ENCODE results near the gene FOXP1. TPM values are rescaled to one million over a fixed set of nuclear protein-coding genes. Genes with fewer than 3 reads are reported as not detected.
A peak's percentile ranks its signal among the peaks of the same experiment; 100 is the strongest.

The FOXP1 gene
- total RNA-seq, 4 donors from 2014 or later: 86.4 to 107 (median 93.8) TPM

- peaks cover 0 to 69% (median 30%) of the 10 kb centered on the region in 4 donors for H3K4me1 ChIP-seq
- no peaks in the 10 kb centered on the region for H3K27me3 ChIP-seq
- peak overlapping the region in 2 of 4 donors; percentile 45 to 67 for H3K27ac ChIP-seq
- no peak for TF ChIP-seq EP300 (IDR thresholded peaks at IDR 0.05)
- H3K4me3 ChIP-seq: no peak overlapping the region
- H3K36me3 ChIP-seq: no peaks in the 10 kb centered on the region
- no peak for DNase-seq (ENCODE audit: low spot score in 2 of 2)
- WGBS, 2 donors: 60 to 61% methylated on average over 6 of the region's 6 CpGs
- no peaks in the 10 kb centered on the region for H3K9me3 ChIP-seq
Measured at GRCh38 chr3:71067977-71068654, 515.4 kb downstream of the FOXP1 start.

- H3K4me1 ChIP-seq: peaks cover 0 to 69% (median 34%) of the 10 kb centered on the region in 4 donors
- H3K27ac ChIP-seq: peak overlapping the region in 3 of 4 donors; percentile 90 to 96 (median 95)
Measured at GRCh38 chr3:71066849-71067261, 516.7 kb downstream of the FOXP1 start.

DNA sequence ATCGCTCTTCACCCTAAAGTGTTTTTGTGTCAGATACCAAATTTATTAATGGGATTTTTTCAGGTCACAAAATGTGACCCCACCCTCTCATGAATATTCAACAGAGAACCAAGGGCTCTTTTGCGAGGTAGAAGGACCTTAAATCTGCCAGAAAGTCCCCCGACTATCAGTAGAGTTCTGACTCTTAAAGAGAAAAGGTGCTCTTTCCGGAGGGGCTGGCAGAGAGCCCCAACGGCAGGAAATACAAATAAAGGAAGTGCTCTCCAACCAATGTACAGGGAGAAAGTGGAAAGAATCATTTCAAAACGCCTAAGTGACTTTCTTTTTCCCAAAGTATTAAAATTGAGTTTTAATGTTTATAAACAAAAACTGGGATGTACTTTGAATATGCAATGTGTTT is 517.2 kb downstream of the FOXP1 start:
- Histone ChIP-seq H3K9me3 (no peaks in the 10 kb centered on the region), H3K36me3 (no peaks in the 10 kb centered on the region), H3K27me3 (no peaks in the 10 kb centered on the region), H3K4me1 (peaks cover 0 to 73% (median 39%) of the 10 kb centered on the region in 4 donors), H3K4me3 (no peak overlapping the region), H3K27ac (peak overlapping the region in 3 of 4 donors; percentile 90 to 96 (median 95))
- TF ChIP-seq, protein P1, sequence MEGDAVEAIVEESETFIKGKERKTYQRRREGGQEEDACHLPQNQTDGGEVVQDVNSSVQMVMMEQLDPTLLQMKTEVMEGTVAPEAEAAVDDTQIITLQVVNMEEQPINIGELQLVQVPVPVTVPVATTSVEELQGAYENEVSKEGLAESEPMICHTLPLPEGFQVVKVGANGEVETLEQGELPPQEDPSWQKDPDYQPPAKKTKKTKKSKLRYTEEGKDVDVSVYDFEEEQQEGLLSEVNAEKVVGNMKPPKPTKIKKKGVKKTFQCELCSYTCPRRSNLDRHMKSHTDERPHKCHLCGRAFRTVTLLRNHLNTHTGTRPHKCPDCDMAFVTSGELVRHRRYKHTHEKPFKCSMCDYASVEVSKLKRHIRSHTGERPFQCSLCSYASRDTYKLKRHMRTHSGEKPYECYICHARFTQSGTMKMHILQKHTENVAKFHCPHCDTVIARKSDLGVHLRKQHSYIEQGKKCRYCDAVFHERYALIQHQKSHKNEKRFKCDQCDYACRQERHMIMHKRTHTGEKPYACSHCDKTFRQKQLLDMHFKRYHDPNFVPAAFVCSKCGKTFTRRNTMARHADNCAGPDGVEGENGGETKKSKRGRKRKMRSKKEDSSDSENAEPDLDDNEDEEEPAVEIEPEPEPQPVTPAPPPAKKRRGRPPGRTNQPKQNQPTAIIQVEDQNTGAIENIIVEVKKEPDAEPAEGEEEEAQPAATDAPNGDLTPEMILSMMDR (IDR thresholded peaks at IDR 0.05): no peak
- no peak for TF ChIP-seq EP300 (IDR thresholded peaks at IDR 0.05)
- TF ChIP-seq POLR2A (IDR thresholded peaks at IDR 0.05): no peak
- no peak for DNase-seq (ENCODE audit: low spot score in 2 of 2)
- 53 to 55% methylated on average over 6 of the region's 6 CpGs for WGBS, 2 donors

More at GRCh38 chr3:71066849-71067261, 516.7 kb downstream of the FOXP1 start:
- no peaks in the 10 kb centered on the region for H3K27me3 ChIP-seq
- DNase-seq (ENCODE audit: low spot score in 2 of 2): no peak
- no peak overlapping the region for H3K4me3 ChIP-seq
- no peak for TF ChIP-seq POLR2A (IDR thresholded peaks at IDR 0.05)
- peak in 1 of 2 donors; percentile 31 for TF ChIP-seq EP300 (IDR thresholded peaks at IDR 0.05)
- TF ChIP-seq, protein P1 (IDR thresholded peaks at IDR 0.05): no peak
- WGBS, 2 donors: 33 to 51% methylated on average over 3 of the region's 3 CpGs
- no peaks in the 10 kb centered on the region for H3K36me3 ChIP-seq
- H3K9me3 ChIP-seq: no peaks in the 10 kb centered on the region

- DNase-seq (ENCODE audit: low spot score in 2 of 2): no peak
- peak overlapping the region; percentile 90 to 96 (median 94) for H3K27ac ChIP-seq
- H3K4me1 ChIP-seq: peaks cover 0 to 74% (median 41%) of the 10 kb centered on the region in 4 donors
- H3K4me3 ChIP-seq: peak overlapping the region; percentile 53 to 78 (median 73)
- no peak for TF ChIP-seq POLR2A (IDR thresholded peaks at IDR 0.05)
- TF ChIP-seq, protein P1 (IDR thresholded peaks at IDR 0.05): no peak
- no peak for TF ChIP-seq EP300 (IDR thresholded peaks at IDR 0.05)
- no peaks in the 10 kb centered on the region for H3K9me3 ChIP-seq
- H3K27me3 ChIP-seq: no peaks in the 10 kb centered on the region
- no peaks in the 10 kb centered on the region for H3K36me3 ChIP-seq
- 40 to 53% methylated on average over 4 of the region's 4 CpGs for WGBS, 2 donors
Measured at GRCh38 chr3:71065764-71066013, 517.8 kb downstream of the FOXP1 start.

DNA sequence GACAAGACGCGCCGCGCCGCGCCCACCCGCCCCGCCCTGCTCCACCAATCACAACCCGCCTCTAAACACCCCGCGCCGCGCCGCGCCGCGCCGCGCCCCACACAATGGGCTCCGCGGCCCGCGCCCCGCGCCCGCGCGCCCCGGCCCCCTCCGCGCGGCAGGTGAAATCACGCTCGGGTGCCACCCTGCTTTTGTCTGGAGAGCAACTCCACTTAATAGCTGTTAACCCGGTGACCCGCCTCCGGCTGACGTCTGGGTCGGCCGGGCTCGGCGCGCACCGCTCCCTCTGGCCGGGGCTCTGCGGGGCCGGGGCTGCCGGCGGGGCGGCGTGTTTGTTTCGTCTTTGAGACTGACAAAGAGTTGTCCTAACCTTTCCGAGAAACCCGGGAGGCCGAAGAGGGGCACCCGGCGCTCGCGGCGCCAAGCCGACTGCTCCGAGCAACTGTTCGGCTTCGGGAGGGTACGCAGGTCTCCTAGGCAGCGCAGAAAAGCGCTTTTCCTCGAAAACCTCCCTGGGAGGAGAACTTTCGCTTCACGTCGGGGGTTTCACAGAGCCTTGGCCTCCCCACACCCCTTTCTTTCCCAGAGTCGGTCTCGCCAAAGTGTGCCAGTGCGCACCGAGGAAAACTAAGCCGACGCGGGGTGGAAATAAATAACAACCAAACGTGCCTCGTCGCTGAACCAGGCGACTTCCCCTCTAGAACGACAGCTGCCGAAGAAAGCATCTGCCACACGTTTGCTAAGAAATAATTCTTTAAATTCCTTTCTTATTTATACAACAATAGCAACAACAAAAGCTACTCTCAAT is 518.4 kb downstream of the FOXP1 start:
- TF ChIP-seq POLR2A (IDR thresholded peaks at IDR 0.05) (no peak), EP300 (IDR thresholded peaks at IDR 0.05) (peak in 1 of 2 donors; percentile 55)
- TF ChIP-seq, protein P1 (IDR thresholded peaks at IDR 0.05): no peak
- Histone ChIP-seq H3K36me3 (no peaks in the 10 kb centered on the region), H3K4me1 (peaks cover 0 to 75% (median 36%) of the 10 kb centered on the region in 4 donors), H3K27ac (peak overlapping the region; percentile 90 to 96 (median 94)), H3K4me3 (peak overlapping the region; percentile 53 to 78 (median 73)), H3K27me3 (no peaks in the 10 kb centered on the region), H3K9me3 (no peaks in the 10 kb centered on the region)
- peak in 1 of 2 donors; percentile 39 for DNase-seq (ENCODE audit: low spot score in 2 of 2)
- WGBS, 2 donors: 0 to 1% methylated on average over 43 to 48 of the region's 85 CpGs
